HG02943 (cell line): Measurements from ENCODE around the gene THAP2.
"Not testable (repeated sequence)": the region's sequence is repeated elsewhere in the genome, so short reads cannot be mapped to it uniquely, and the experiment has no call there.

ENCODE experiments used
- ATAC-seq: cut with Tn5 transposase; IDR thresholded peaks from one replicate; pipeline ENCODE4 v1.9.1; 2021; ENCODE audit warnings: mild to moderate bottlenecking, low read depth, moderate library complexity; ENCODE audit not compliant: unreplicated experiment

The THAP2 gene

GRCh38 chr12:71661977-71662530 lies 2.0 kb upstream of the THAP2 start:
- ATAC-seq, result no peak

GRCh38 chr12:71662849-71663560 lies 1.1 kb upstream of the THAP2 start:
- peak; percentile 17 for ATAC-seq

- peak; percentile 7 for ATAC-seq
These were observed 449 bp downstream of the THAP2 start for GRCh38 chr12:71664411-71665089.

- no peak for ATAC-seq
These were observed 976 bp downstream of the THAP2 start for GRCh38 chr12:71665090-71665463.

GRCh38 chr12:71666259-71666658 lies 2.2 kb downstream of the THAP2 start:
- no peak for ATAC-seq

GRCh38 chr12:71671311-71671710 lies 7.2 kb downstream of the THAP2 start:
- ATAC-seq, result no peak

- no peak for ATAC-seq
These were observed 7.7 kb downstream of the THAP2 start for GRCh38 chr12:71671816-71672215.

GRCh38 chr12:71682466-71682865 lies 18.4 kb downstream of the THAP2 start:
- no peak for ATAC-seq

- ATAC-seq, result no peak
These were observed 19.5 kb downstream of the THAP2 start for GRCh38 chr12:71683633-71684032.

GRCh38 chr12:71684081-71684480 lies 20.0 kb downstream of the THAP2 start:
- ATAC-seq, result no peak

GRCh38 chr12:71685312-71685906 lies 21.3 kb downstream of the THAP2 start:
- no peak for ATAC-seq

GRCh38 chr12:71685914-71686657 lies 22.0 kb downstream of the THAP2 start, which contains the start of gene TMEM19:
Gene TMEM19, plus strand, starts transcription at chr12:71686082. Its CDS starts 599 bp downstream, at chr12:71686681.
- ATAC-seq, result peak; percentile 88

GRCh38 chr12:71686658-71687025 lies 22.5 kb downstream of the THAP2 start:
- no peak for ATAC-seq

- ATAC-seq, result not testable (repeated sequence)
These were observed 23.1 kb downstream of the THAP2 start for GRCh38 chr12:71687172-71687571.

GRCh38 chr12:71688961-71689570 lies 25.0 kb downstream of the THAP2 start:
- no peak for ATAC-seq

GRCh38 chr12:71691504-71692129 lies 27.5 kb downstream of the THAP2 start:
- no peak for ATAC-seq

- no peak for ATAC-seq
These were observed 29.0 kb downstream of the THAP2 start for GRCh38 chr12:71693126-71693525.

GRCh38 chr12:71693651-71694050 lies 29.6 kb downstream of the THAP2 start:
- ATAC-seq, result not testable (repeated sequence)

- peak; percentile 91 for ATAC-seq
These were observed 30.2 kb downstream of the THAP2 start for GRCh38 chr12:71694099-71694820.
